Activated B cell treated with CpG ODN at 0.5 μM for 24 hours (primary cell): ENCODE results near the gene PHC2. TPM values are rescaled to one million over a fixed set of nuclear protein-coding genes. Genes with fewer than 3 reads are reported as not detected.

Experiments used
- ATAC-seq: fragments of 200-7000 bp; cut with Tn5 transposase; one replicate; pipeline ENCODE4 v1.10.0; 2021; ENCODE audit warnings: low read depth, mild to moderate bottlenecking, moderate library complexity
- CTCF ChIA-PET: fragments of 350-600 bp; sonication (Branson Sonifier 250); formaldehyde crosslinking; loops from one replicate; lab custom pipeline; 2021; ENCODE audit warnings: antibody characterized with exemption; lab: Charles Lee
- POLR2A ChIA-PET: fragments of 350-600 bp; sonication (Branson Sonifier 250); formaldehyde crosslinking; loops from one replicate; lab custom pipeline; 2021; ENCODE audit warnings: antibody characterized with exemption; lab: Charles Lee
- DNase-seq: peaks from one replicate; pipeline ENCODE4 v3.0.0; 2022
- H3K27ac Mint-ChIP-seq: one replicate; pipeline ENCODE4 v1.8.0; 2020; ENCODE audit warnings: mixed read lengths
- H3K27me3 Mint-ChIP-seq: one replicate; pipeline ENCODE4 v1.8.0; 2021; ENCODE audit warnings: mixed read lengths
- H3K36me3 Mint-ChIP-seq: one replicate; pipeline ENCODE4 v1.8.0; 2021; ENCODE audit warnings: low read depth, mixed read lengths
- H3K4me1 Mint-ChIP-seq: one replicate; pipeline ENCODE4 v1.8.0; 2021; ENCODE audit warnings: mixed read lengths
- H3K4me3 Mint-ChIP-seq: one replicate; pipeline ENCODE4 v1.8.0; 2020; ENCODE audit warnings: mild to moderate bottlenecking, mixed read lengths
- H3K9me3 Mint-ChIP-seq: one replicate; pipeline ENCODE4 v1.8.0; 2020; ENCODE audit warnings: mixed read lengths
- intact Hi-C: fragments of 100-400 bp; cut with micrococcal nuclease; formaldehyde crosslinking; loops from one replicate; pipeline ENCODE4 v1.15.1; 2024
- total RNA-seq: library from RNA; stranded (reverse); gene quantifications from 2 replicates; pipeline ENCODE4 v1.2.3, GENCODE V29; 2022
- TF ChIP-seq, protein P1 (sequence below): fragments of 200-600 bp; IDR thresholded peaks from one replicate; pipeline ENCODE4 v1.8.0; 2022; ENCODE audit warnings: antibody characterized with exemption, mild to moderate bottlenecking

Gene PHC2
- total RNA-seq, 1 donor from 2014 or later, result 16.4 TPM

GRCh38 chr1:33443705-33444180 lies 12.8 kb upstream of the PHC2 start:
- no peak overlapping the region for H3K4me3 Mint-ChIP-seq
- DNase-seq, result no peak
- no peaks in the 10 kb centered on the region for H3K9me3 Mint-ChIP-seq
- ChIA-PET POLR2A (no interaction called here), CTCF (interaction anchor here (1.5 kb wide), 1 partner anchor 146 kb away, joined by 4 read pairs; no protein-coding TSS in a partner anchor)
- peaks cover 38% of the 10 kb centered on the region for H3K27me3 Mint-ChIP-seq
- TF ChIP-seq, protein P1, sequence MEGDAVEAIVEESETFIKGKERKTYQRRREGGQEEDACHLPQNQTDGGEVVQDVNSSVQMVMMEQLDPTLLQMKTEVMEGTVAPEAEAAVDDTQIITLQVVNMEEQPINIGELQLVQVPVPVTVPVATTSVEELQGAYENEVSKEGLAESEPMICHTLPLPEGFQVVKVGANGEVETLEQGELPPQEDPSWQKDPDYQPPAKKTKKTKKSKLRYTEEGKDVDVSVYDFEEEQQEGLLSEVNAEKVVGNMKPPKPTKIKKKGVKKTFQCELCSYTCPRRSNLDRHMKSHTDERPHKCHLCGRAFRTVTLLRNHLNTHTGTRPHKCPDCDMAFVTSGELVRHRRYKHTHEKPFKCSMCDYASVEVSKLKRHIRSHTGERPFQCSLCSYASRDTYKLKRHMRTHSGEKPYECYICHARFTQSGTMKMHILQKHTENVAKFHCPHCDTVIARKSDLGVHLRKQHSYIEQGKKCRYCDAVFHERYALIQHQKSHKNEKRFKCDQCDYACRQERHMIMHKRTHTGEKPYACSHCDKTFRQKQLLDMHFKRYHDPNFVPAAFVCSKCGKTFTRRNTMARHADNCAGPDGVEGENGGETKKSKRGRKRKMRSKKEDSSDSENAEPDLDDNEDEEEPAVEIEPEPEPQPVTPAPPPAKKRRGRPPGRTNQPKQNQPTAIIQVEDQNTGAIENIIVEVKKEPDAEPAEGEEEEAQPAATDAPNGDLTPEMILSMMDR, result no peak
- no peaks in the 10 kb centered on the region for H3K4me1 Mint-ChIP-seq
- no peak overlapping the region for H3K27ac Mint-ChIP-seq
- H3K36me3 Mint-ChIP-seq, result no peaks in the 10 kb centered on the region
- no peak for ATAC-seq
- intact Hi-C loops, result no loop called here

DNA sequence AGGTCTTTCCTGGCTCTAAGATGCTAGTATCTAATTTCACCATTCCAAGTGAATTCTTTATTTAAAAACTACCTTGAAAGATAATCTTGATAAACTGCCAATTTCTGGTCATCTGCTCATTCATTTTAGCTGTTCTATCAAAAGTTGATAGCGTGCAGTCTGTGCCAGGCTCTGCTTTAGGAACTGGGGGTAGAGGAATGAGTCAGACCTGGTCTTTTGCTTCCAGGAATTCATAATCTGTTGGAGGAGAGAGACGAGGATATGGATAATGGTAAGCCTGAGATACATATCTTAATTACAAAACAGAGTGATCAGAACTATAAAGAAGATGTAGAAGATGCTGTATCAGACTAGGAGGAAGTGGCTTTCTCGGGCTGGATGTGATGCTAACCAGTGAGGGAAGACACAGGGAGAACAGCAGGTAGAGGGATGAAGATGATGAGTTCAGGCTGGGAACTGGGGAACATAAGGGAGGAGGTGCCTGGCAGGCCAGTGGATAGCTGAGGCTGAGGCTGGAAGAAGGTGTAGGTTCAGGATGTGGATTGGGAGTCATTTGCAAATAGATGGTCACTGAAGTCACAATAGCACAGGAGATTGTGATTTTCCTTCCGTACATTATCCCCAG lies 12.3 kb upstream of the PHC2 start:
- ChIA-PET CTCF (interaction anchor here (0.5 kb wide), 1 partner anchor 51 kb away, joined by 3 read pairs; no protein-coding TSS in a partner anchor), POLR2A (no interaction called here)
- no peaks in the 10 kb centered on the region for H3K36me3 Mint-ChIP-seq
- peaks cover 34% of the 10 kb centered on the region for H3K27me3 Mint-ChIP-seq
- no peak for ATAC-seq
- no peaks in the 10 kb centered on the region for H3K4me1 Mint-ChIP-seq
- intact Hi-C loops, result no loop called here
- H3K9me3 Mint-ChIP-seq, result no peaks in the 10 kb centered on the region
- DNase-seq, result no peak
- no peak overlapping the region for H3K27ac Mint-ChIP-seq
- H3K4me3 Mint-ChIP-seq, result no peak overlapping the region
- TF ChIP-seq, protein P1, result no peak

GRCh38 chr1:33442141-33442540 lies 11.2 kb upstream of the PHC2 start:
- intact Hi-C loops, result no loop called here

DNA sequence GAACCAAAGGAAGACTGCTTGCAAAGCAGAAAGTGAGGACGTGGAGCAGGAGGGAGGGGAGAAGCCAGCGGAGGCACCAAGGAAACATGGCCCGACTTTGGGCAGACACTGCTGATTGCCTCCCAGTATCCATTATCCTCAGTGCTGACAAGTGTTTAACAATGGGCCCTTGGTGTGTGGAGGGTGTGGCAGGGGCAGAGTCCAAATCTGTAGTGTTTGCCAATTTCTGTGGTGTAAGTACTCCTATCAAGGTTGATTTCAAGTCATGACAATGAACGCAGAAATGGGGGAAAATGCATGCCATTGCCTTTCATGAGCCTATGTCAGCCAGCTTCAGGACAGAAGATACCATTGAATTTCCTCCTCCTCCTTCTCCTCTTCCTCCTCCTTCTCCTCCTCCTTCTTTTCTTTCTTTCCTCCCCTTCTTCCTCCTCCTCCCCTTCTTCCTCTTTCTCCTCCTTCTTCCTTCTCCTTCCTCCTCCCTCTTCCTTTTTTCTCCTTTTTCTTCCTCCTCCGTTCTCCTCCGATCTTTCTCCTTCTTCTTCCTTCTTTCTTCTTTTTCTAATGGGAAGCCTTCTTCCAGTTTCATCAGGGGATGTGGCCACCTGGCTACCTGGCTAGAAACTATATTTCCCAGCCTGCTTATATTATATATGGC lies 10.3 kb upstream of the PHC2 start:
- peaks cover 22% of the 10 kb centered on the region for H3K27me3 Mint-ChIP-seq
- no peaks in the 10 kb centered on the region for H3K9me3 Mint-ChIP-seq
- H3K27ac Mint-ChIP-seq, result no peak overlapping the region
- intact Hi-C loops, result no loop called here
- no peak overlapping the region for H3K4me3 Mint-ChIP-seq
- no peaks in the 10 kb centered on the region for H3K4me1 Mint-ChIP-seq
- ChIA-PET POLR2A (no interaction called here), CTCF (no interaction called here)
- TF ChIP-seq, protein P1, result no peak
- no peak for DNase-seq
- no peaks in the 10 kb centered on the region for H3K36me3 Mint-ChIP-seq
- ATAC-seq, result no peak

More at GRCh38 chr1:33442141-33442540, 11.2 kb upstream of the PHC2 start:
- TF ChIP-seq, protein P1, result no peak
- ATAC-seq (no peak), DNase-seq (no peak)
- Mint-ChIP-seq H3K4me3 (no peak overlapping the region), H3K36me3 (no peaks in the 10 kb centered on the region), H3K27me3 (peaks cover 26% of the 10 kb centered on the region), H3K27ac (no peak overlapping the region), H3K9me3 (no peaks in the 10 kb centered on the region), H3K4me1 (no peaks in the 10 kb centered on the region)
- CTCF ChIA-PET, result no interaction called here
- POLR2A ChIA-PET, result no interaction called here

DNA sequence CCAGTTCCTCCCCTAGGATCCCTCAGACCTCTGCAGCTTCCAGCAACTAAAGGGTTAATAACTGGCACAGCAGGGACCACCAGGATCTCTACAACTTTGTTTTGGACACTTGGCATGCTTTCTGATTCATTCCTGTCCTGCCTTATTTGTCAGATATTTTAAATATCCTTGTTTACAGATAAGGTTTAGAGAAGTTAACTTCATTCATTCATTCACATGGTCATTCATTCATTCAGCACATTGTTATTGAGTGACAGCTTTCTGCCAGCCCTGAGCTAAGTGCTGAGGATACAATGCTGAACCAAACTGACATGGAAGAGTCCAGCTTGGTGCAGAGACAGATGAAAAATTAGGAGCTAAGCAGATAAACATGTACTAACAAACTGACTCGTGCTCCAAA lies 8.8 kb upstream of the PHC2 start:
- no peak for DNase-seq
- Mint-ChIP-seq H3K4me3 (no peak overlapping the region), H3K9me3 (no peaks in the 10 kb centered on the region), H3K27ac (no peak overlapping the region), H3K27me3 (peaks cover 17% of the 10 kb centered on the region), H3K36me3 (no peaks in the 10 kb centered on the region), H3K4me1 (no peaks in the 10 kb centered on the region)
- TF ChIP-seq, protein P1, result no peak
- POLR2A ChIA-PET, result no interaction called here
- intact Hi-C loops, result no loop called here
- ATAC-seq, result no peak
- CTCF ChIA-PET, result no interaction called here
